HG03520 (cell line): Measurements from ENCODE around the gene STXBP3.
"Not testable (repeated sequence)": the region's sequence is repeated elsewhere in the genome, so short reads cannot be mapped to it uniquely, and the experiment has no call there.

Experiments
- ATAC-seq: cut with Tn5 transposase; IDR thresholded peaks from one replicate; pipeline ENCODE4 v1.9.1; 2021; ENCODE audit warnings: mild to moderate bottlenecking, moderate library complexity; ENCODE audit not compliant: unreplicated experiment

STXBP3 gene

GRCh38 chr1:108729481-108729880 is 17.0 kb upstream of the STXBP3 start:
- ATAC-seq: no peak

- ATAC-seq: no peak
Measured at GRCh38 chr1:108732398-108732797, 14.1 kb upstream of the STXBP3 start.

GRCh38 chr1:108734171-108734865 is 12.2 kb upstream of the STXBP3 start:
- ATAC-seq: no peak

- no peak for ATAC-seq
Measured at GRCh38 chr1:108742253-108742652, 4.2 kb upstream of the STXBP3 start.

- ATAC-seq: no peak
Measured at GRCh38 chr1:108745980-108746381, 493 bp upstream of the STXBP3 start.

- ATAC-seq: peak; percentile 21
Measured at GRCh38 chr1:108747171-108747850, 837 bp downstream of the STXBP3 start.

GRCh38 chr1:108747898-108748297 is 1.4 kb downstream of the STXBP3 start:
- no peak for ATAC-seq

- ATAC-seq: no peak
Measured at GRCh38 chr1:108749081-108749480, 2.6 kb downstream of the STXBP3 start.

- no peak for ATAC-seq
Measured at GRCh38 chr1:108750476-108751181, 4.2 kb downstream of the STXBP3 start.

- ATAC-seq: no peak
Measured at GRCh38 chr1:108753363-108753762, 6.9 kb downstream of the STXBP3 start.

GRCh38 chr1:108758796-108759195 is 12.3 kb downstream of the STXBP3 start:
- ATAC-seq: no peak

- no peak for ATAC-seq
Measured at GRCh38 chr1:108767115-108767514, 20.6 kb downstream of the STXBP3 start.

GRCh38 chr1:108767708-108768107 is 21.2 kb downstream of the STXBP3 start:
- no peak for ATAC-seq

- no peak for ATAC-seq
Measured at GRCh38 chr1:108777839-108778238, 31.4 kb downstream of the STXBP3 start.

GRCh38 chr1:108779455-108779854 is 33.0 kb downstream of the STXBP3 start:
- no peak for ATAC-seq

- ATAC-seq: no peak
Measured at GRCh38 chr1:108780937-108781574, 34.6 kb downstream of the STXBP3 start.

- not testable (repeated sequence) for ATAC-seq
Measured at GRCh38 chr1:108781575-108781944, 35.1 kb downstream of the STXBP3 start.

- no peak for ATAC-seq
Measured at GRCh38 chr1:108785264-108785663, 38.8 kb downstream of the STXBP3 start.

GRCh38 chr1:108785880-108786279 is 39.4 kb downstream of the STXBP3 start:
- no peak for ATAC-seq

GRCh38 chr1:108791790-108792189 is 45.3 kb downstream of the STXBP3 start:
- no peak for ATAC-seq

- ATAC-seq: no peak
Measured at GRCh38 chr1:108792420-108792819, 45.9 kb downstream of the STXBP3 start.

GRCh38 chr1:108799001-108799400 is 52.5 kb downstream of the STXBP3 start:
- ATAC-seq: no peak
